ENCODE results near the gene CCDC88A.
"Not testable (repeated sequence)": the region's sequence is repeated elsewhere in the genome, so short reads cannot be mapped to it uniquely, and the experiment has no call there.

DNA sequence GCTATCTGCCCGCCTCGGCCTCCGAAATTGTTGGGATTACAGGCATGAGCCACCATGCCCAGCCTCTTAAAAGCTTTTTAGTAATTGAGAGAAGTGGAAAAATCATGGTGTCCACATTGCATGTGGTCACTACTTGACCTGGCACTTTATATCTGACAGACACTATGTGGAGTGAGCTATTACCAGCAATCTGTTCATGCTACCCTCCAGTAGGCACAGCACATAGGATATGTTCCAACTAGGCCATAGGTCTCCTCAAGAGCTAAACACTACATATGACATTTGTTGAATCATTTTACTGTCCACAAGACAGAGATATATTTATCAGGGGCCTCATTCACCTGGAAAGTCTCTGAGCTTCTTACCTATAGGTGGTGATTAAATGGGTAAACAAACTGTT, 30.4 kb upstream of the CCDC88A start:
- TF ChIP-seq, protein P1, sequence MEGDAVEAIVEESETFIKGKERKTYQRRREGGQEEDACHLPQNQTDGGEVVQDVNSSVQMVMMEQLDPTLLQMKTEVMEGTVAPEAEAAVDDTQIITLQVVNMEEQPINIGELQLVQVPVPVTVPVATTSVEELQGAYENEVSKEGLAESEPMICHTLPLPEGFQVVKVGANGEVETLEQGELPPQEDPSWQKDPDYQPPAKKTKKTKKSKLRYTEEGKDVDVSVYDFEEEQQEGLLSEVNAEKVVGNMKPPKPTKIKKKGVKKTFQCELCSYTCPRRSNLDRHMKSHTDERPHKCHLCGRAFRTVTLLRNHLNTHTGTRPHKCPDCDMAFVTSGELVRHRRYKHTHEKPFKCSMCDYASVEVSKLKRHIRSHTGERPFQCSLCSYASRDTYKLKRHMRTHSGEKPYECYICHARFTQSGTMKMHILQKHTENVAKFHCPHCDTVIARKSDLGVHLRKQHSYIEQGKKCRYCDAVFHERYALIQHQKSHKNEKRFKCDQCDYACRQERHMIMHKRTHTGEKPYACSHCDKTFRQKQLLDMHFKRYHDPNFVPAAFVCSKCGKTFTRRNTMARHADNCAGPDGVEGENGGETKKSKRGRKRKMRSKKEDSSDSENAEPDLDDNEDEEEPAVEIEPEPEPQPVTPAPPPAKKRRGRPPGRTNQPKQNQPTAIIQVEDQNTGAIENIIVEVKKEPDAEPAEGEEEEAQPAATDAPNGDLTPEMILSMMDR (IDR thresholded peaks at IDR 0.05) = not testable (repeated sequence)
- not testable (repeated sequence) for TF ChIP-seq POLR2A (IDR thresholded peaks at IDR 0.05)

Measured in testis (tissue), 2 donors.